HUES64 (cell line): ENCODE measurements around the gene HOMEZ.
A peak's percentile ranks its signal among the peaks of the same experiment; 100 is the strongest.

Experiments used
- H3K27ac ChIP-seq: 2 replicates; pipeline ENCODE4 v1.7.0; 2013; ENCODE audit warnings: low read depth, low read length, inconsistent platforms
- H3K27me3 ChIP-seq: 2 replicates; pipeline ENCODE4 v1.6.1; 2013; ENCODE audit warnings: mild to moderate bottlenecking, low read length; ENCODE audit not compliant: insufficient read depth
- H3K36me3 ChIP-seq: 2 replicates; pipeline ENCODE4 v1.6.1; 2013; ENCODE audit warnings: mild to moderate bottlenecking, low read length; ENCODE audit not compliant: insufficient read depth
- H3K4me1 ChIP-seq: 2 replicates; pipeline ENCODE4 v1.6.1; 2013; ENCODE audit warnings: mild to moderate bottlenecking, low read length, moderate library complexity; ENCODE audit not compliant: insufficient read depth
- H3K4me3 ChIP-seq: 2 replicates; pipeline ENCODE4 v1.5.1; 2013; ENCODE audit warnings: mild to moderate bottlenecking, low read length, moderate library complexity
- H3K9ac ChIP-seq: 2 replicates; pipeline ENCODE4 v1.6.1; 2013; ENCODE audit warnings: mild to moderate bottlenecking, low read depth, low read length
- H3K9me3 ChIP-seq: 2 replicates; pipeline ENCODE4 v1.6.1; 2013; ENCODE audit warnings: low read depth, low read length; ENCODE audit not compliant: insufficient read depth
- WGBS: fragments of 150-250, 120-280 bp; methylation state at CpG from one replicate; pipeline ENCODE4 v1.1.7; 2013; ENCODE audit warnings: missing lambda C conversion rate; 5-methylcytosine and 5-hydroxymethylcytosine counted together

HOMEZ gene

DNA sequence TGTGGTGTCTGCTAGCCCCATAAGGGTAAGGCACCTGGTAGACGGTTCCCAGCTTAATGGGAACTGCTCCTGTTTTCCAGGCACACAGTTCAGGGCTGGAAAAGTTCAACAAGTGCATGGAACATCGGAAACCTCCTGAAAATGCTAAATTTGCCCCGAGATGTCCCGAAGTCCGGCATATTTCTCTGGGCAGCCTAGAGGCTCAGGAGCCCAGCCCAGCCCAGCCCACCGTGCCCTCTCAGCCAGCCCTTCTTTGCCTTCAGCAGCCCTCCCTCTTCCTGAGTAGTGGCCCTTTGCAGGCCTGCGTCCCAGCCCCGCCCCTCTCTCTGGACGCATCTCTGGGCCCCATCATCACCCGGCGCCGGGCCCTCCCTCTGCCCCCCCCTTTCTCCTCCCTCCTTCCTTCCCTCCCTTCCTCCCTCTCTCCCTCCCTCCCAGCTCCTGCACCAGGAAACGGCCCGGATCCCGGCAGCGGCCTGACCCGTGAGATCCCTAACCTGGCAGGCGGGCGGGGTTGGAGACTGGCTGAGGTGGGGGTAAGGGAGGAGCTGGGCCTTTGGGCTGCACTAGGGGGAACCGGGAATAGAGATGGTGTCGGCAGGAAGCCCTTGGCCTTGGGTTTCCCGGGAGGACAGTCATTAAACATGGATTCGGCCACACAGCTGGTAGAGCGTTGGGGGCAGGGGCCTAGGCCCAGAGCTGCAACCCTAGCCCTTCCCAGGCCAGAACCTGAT is 20.6 kb upstream of the HOMEZ start, which contains the start of gene BCL2L2:
Gene BCL2L2 (plus strand): TSS at position 422 of the 734 bp plus-strand sequence. CDS start 935 bp downstream, outside the sequence.
- Histone ChIP-seq H3K9ac (peak within 1 kb of the TSS; percentile 79), H3K27me3 (peaks cover 19% of the 10 kb centered on the region), H3K27ac (peak within 1 kb of the TSS; percentile 77), H3K36me3 (peaks cover 25% of the 10 kb centered on the region), H3K4me1 (peaks cover 6% of the 10 kb centered on the region; the same call in 1 of the 2 replicates), H3K4me3 (peak within 1 kb of the TSS; percentile 84), H3K9me3 (no peaks in the 10 kb centered on the region)
- WGBS = 1% methylated on average over 24 of the region's 24 CpGs

DNA sequence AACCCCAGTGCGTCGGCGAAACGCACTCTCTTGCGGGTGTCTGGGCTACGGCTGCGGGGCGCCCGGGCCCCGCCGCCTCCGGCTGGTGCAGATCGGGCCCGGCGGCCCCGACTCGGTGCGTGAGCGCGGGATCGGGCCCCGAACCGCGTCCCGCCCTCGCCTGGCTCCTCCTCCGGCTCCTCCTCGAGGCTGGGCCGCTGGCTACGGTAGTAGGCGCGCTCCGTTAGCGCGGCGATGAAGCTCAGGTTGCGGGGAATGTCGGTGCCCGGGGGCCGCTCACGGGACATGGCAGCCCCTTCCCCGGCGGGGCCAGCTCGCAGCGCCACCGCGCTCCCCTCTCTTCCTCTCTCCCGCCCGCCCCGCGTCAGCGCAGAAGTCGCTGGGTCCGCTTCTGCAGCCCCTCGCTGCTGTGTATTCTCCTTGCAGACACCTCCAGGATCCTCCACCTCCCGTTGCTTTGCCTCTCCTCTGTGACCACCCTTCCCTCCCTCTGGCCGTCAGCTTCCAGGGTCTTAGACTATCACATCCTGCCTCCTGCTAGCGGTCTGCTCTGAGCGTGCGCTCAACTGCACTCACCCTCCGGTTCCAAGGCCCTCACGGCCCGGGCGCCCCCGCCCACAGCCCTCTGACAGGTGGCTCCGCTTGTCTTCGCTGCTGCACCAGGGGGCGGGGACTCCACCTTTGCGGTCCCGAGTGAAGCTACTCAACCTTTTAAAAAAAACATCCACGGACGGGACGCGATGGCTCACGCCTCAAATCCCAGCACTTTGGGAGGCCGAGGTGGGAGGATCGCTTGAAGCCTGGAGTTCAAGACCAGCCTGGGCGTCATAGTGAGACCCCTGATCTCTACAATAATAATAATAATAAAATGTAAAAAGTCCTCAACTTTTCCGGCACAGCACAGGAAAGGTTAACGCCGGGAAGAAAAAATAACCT is 16.6 kb upstream of the HOMEZ start, which contains the start of gene PPP1R3E:
Gene PPP1R3E (minus strand): TSS at position 570 of the 936 bp plus-strand sequence. CDS start 283 bp downstream, at position 287.
- Histone ChIP-seq H3K4me3 (peak within 1 kb of the TSS; percentile 90), H3K27me3 (peaks cover 53% of the 10 kb centered on the region), H3K27ac (peak within 1 kb of the TSS; percentile 86), H3K9ac (peak within 1 kb of the TSS; percentile 72), H3K9me3 (no peaks in the 10 kb centered on the region), H3K4me1 (peaks cover 11% of the 10 kb centered on the region; the same call in 1 of the 2 replicates), H3K36me3 (no peaks in the 10 kb centered on the region)
- WGBS = 4% methylated on average over 80 of the region's 81 CpGs

DNA sequence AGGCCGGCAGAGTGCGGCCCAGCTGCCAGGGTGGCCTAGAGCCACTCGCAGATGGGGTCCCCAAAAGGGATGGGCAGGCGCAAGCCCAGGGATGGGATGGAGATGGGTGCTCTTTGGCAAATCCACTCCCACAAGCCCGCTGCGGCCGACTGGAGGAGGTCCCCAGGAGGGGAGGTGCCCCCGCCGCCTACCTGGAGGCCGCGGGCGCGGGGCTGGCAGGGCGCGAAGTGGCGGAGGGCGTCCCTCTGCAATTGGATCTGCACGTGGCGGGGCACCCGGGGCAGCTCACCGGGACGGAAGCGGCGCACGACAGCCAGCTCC is 16.0 kb upstream of the HOMEZ start:
- Histone ChIP-seq H3K36me3 (no peaks in the 10 kb centered on the region), H3K9me3 (no peaks in the 10 kb centered on the region), H3K4me3 (peak overlapping the region; percentile 90), H3K27ac (peak overlapping the region; percentile 86), H3K4me1 (peaks cover 11% of the 10 kb centered on the region; the same call in 1 of the 2 replicates), H3K27me3 (peaks cover 60% of the 10 kb centered on the region), H3K9ac (peak overlapping the region; percentile 72)
- under 1% methylated on average over 25 of the region's 25 CpGs for WGBS

DNA sequence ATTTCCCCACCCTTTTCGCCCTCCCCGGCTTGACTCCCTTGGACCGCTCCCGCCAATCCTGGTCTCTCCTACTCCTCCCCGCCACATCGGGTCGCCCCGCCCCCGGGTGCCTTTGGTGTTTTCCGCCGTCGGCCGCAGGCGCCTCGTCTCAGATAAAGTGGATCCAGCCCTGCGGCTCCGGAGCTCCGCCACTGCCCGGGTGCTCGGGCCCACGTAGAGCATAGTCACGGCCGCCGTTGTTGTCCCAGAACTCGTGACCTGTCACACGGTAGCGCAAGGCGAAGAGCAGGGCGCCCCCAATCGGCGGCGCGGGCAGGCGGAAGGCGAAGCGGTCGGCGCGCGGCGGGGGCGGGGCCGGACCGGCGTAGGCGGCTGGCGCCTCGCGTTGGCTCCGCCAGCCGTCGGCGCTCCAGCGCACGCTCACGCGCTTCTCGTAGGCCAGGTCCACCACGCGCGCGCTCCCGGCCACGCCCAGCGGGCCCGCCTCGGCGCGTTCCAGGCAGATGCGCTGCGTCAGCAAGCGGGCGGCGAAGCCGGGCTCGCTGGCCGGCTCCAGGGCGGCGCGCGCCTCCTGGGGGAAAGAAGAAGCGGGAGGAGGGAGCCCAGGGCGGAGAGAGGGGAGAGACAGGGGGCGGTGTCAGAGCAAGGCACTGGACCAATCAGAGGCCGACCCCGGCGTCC is 15.5 kb upstream of the HOMEZ start:
- H3K27ac ChIP-seq = peak overlapping the region; percentile 96
- peak overlapping the region; percentile 90 for H3K4me3 ChIP-seq
- H3K36me3 ChIP-seq = no peaks in the 10 kb centered on the region
- H3K9ac ChIP-seq = peak overlapping the region; percentile 87
- H3K27me3 ChIP-seq = peaks cover 65% of the 10 kb centered on the region
- peaks cover 11% of the 10 kb centered on the region; the same call in 1 of the 2 replicates for H3K4me1 ChIP-seq
- WGBS = under 1% methylated on average over 87 of the region's 87 CpGs
- H3K9me3 ChIP-seq = no peaks in the 10 kb centered on the region

DNA sequence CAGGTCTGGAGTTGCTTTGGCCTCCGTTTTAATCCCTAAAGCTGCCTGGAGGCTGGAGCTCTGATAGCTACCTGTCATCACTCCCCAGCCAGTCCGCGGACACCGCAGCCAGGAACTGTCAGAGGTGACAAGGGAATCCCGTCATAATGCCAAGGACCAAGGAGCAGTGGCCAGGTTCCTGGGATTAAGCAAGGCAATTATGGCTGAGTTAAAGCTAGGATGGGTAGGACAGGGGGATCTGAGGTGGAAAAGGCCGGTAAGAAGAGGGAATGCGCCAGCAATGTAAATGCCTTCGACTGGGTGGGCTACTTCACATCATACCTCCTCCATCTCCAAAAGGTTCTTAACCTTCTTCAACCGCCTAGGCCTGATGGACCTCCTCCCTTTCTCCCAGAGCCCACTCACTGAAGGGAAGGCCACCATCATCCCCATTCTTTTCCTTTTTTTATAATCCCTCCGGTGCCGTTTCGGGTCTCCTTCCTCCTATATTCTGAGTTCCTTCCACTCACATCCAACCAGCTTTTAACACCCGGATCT is 14.8 kb upstream of the HOMEZ start:
- Histone ChIP-seq H3K9me3 (no peaks in the 10 kb centered on the region), H3K9ac (peak overlapping the region; percentile 67; the same call in 1 of the 2 replicates), H3K27ac (no peak overlapping the region), H3K36me3 (no peaks in the 10 kb centered on the region), H3K4me1 (peaks cover 7% of the 10 kb centered on the region; the same call in 1 of the 2 replicates), H3K4me3 (peak overlapping the region; percentile 90), H3K27me3 (peaks cover 71% of the 10 kb centered on the region)
- 11% methylated on average over 13 of the region's 13 CpGs for WGBS

DNA sequence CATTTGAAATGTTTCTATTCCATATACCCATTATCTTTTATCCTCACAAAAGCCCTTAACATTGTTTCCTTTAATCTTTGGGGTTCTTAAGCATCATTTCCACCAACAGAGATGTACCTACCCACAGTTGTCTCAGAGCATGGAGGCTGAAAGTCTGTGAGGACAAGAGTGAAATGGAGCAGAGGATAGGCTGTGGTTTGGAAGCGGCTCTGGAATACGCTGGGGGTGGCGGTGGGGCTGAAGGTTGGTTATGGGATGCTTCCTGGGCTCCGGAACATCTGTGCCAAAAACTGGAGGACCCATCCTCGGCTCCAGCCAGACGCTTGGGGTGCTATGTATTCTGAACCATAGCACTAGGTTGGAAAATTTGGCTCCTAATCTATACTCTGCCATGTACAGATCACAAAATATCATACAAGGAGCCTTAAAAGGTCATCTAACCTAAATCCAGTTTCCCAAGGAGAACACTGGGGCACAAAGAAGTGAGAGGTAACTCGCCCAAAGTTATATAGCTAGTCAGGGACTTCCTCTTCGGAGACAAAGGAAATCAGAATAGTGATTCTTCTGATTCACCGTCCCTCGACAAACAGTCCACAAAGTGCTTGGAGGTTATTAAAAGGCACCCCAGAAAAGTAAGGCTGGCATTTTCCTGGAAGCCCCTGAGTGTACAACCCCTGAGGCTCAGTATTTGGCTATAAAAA is 14.2 kb upstream of the HOMEZ start:
- H3K4me1 ChIP-seq = peaks cover 5% of the 10 kb centered on the region; the same call in 1 of the 2 replicates
- peak overlapping the region; percentile 67; the same call in 1 of the 2 replicates for H3K9ac ChIP-seq
- H3K27me3 ChIP-seq = peaks cover 77% of the 10 kb centered on the region
- no peak overlapping the region for H3K27ac ChIP-seq
- WGBS = 89% methylated on average over 10 of the region's 10 CpGs
- peak overlapping the region; percentile 90 for H3K4me3 ChIP-seq
- no peaks in the 10 kb centered on the region for H3K9me3 ChIP-seq
- H3K36me3 ChIP-seq = no peaks in the 10 kb centered on the region

DNA sequence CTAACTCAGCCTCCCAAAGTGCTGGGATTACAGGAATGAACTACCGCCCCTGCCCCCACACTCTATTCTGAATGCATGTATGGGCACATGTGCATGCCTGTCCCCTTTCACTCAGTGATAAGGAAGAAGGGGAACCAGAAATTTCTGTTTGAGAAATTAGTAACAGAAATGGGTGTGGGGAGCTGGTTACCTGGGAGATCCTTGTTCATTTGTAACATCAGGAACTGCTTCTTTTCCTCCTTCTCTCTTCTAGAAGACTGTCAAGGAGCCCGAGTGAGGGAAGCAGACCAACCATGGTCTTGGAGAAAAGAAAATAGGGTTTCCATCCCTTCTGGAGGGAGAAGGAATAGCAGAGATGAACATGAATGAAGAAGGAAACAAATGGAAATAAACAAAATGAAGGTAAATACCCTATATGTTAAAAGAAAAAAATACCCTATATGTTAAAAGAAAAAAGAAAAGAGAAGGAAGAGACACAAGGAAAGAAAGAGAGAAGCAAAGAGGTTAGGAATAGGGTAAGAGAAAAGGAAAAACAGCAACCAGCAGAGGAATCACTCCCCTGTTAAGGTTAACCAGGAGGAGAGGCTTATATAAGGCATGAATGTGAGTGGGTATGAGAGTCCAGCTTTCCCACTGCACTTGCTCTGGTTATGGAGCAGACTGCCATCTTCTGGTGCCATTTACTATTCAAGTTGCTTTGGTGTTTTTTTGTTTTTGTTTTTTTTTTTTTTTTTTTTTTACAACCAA is 13.5 kb upstream of the HOMEZ start:
- H3K4me3 ChIP-seq = no peak overlapping the region

DNA sequence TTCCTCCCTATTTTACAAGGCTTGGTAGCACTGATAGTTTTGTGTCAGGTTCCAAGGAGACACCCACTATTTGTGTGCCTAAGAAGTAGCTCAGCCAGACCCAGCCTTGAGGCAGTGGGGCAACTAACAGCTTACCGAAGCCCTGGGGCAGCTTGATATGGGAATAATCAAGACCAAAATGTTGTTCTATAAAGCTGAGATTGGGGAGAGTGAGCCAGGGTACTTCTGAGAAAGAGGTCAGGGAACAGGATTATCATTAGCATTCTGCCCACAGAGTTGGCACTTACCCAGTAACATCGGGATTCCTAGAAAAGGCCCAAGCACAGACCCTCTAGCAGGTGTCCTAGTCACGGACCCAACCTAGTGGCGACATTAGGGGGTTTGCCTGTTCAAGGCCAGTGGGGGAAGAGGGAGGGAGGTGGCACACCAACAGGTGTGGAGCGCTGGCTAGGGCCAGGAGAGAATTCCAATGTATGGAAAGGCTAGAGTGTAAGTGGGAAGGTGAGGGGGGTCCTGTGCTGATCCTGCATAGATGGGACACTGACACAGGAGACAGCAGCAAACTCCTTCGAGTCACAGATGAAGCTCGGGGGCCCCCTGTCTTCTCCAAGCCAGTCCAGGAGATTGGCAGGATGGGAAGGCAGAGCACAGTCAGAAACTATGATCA is 11.8 kb upstream of the HOMEZ start:
- H3K27me3 ChIP-seq = peaks cover 80% of the 10 kb centered on the region
- no peaks in the 10 kb centered on the region for H3K9me3 ChIP-seq
- no peaks in the 10 kb centered on the region for H3K36me3 ChIP-seq
- WGBS = 89% methylated on average over 7 of the region's 7 CpGs
- no peak overlapping the region for H3K4me3 ChIP-seq
- H3K4me1 ChIP-seq = peaks cover 5% of the 10 kb centered on the region; the same call in 1 of the 2 replicates
- no peak overlapping the region for H3K9ac ChIP-seq
- H3K27ac ChIP-seq = no peak overlapping the region

More for the DNA sequence above, 13.5 kb upstream of the HOMEZ start:
- peaks cover 5% of the 10 kb centered on the region; the same call in 1 of the 2 replicates for H3K4me1 ChIP-seq
- no peaks in the 10 kb centered on the region for H3K36me3 ChIP-seq
- H3K27ac ChIP-seq = no peak overlapping the region
- H3K9ac ChIP-seq = no peak overlapping the region
- no peaks in the 10 kb centered on the region for H3K9me3 ChIP-seq
- peaks cover 79% of the 10 kb centered on the region for H3K27me3 ChIP-seq
- 100% methylated on average over 2 of the region's 2 CpGs for WGBS

DNA sequence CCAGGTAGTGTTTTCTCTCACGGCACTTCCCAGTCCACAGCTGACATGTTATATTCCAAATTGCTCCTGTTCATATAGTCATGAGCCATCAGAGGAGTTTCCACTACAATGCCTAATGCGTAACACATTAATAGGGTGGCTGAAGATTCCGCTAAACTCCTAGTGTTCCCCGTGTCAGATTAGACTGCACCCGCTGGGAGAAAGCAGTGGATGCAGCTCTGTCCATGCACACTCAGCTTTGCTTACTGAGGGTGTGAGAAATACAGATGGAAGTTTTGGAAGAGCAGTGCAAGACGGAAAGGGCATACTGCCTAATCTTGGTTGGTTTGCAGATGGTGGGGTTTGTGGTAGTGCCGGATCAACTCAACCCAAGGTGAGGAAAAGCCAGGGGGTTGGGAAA is 11.2 kb upstream of the HOMEZ start:
- Histone ChIP-seq H3K36me3 (no peaks in the 10 kb centered on the region), H3K9ac (no peak overlapping the region), H3K4me3 (no peak overlapping the region), H3K4me1 (peaks cover 5% of the 10 kb centered on the region; the same call in 1 of the 2 replicates), H3K27me3 (peaks cover 87% of the 10 kb centered on the region), H3K9me3 (no peaks in the 10 kb centered on the region), H3K27ac (no peak overlapping the region)
- WGBS = 84% methylated on average over 7 of the region's 7 CpGs
